HCT116 (cell line): ENCODE measurements around the gene SLC47A1.

Source experiments
- EGR1 ChIP-seq: IDR thresholded peaks from 2 replicates; pipeline ENCODE4 v1.6.1; 2012; ENCODE audit warnings: low read depth
- ELF1 ChIP-seq: IDR thresholded peaks from 2 replicates; pipeline ENCODE4 v1.6.1; 2012; ENCODE audit warnings: low read depth, borderline replicate concordance
- EZH2 ChIP-seq: fragments of 200-600 bp; sonication (generic); IDR thresholded peaks from 2 replicates; pipeline ENCODE4 v1.6.1; 2017; ENCODE audit warnings: antibody characterized with exemption, mixed run types
- EZH2phosphoT487 ChIP-seq: fragments of 200-600 bp; IDR thresholded peaks from 2 replicates; pipeline ENCODE4 v1.6.1; 2018; ENCODE audit warnings: antibody characterized with exemption, borderline replicate concordance
- POLR2A ChIP-seq: IDR thresholded peaks from 2 replicates; pipeline ENCODE4 v1.7.0; 2011; ENCODE audit warnings: borderline replicate concordance; ENCODE audit not compliant: insufficient read depth, insufficient read length; ENCODE audit errors: extremely low read depth
- POLR2AphosphoS5 ChIP-seq: IDR thresholded peaks from 2 replicates; pipeline ENCODE4 v1.6.1; 2011; ENCODE audit warnings: mild to moderate bottlenecking, low read depth, low read length, moderate library complexity
- RAD21 ChIP-seq: IDR thresholded peaks from 2 replicates; pipeline ENCODE4 v1.6.1; 2012; ENCODE audit warnings: low read depth, mild to moderate bottlenecking
- SIN3A ChIP-seq: IDR thresholded peaks from 2 replicates; pipeline ENCODE4 v1.6.1; 2012; ENCODE audit warnings: low read depth
- SP1 ChIP-seq: IDR thresholded peaks from 2 replicates; pipeline ENCODE4 v1.6.1; 2012; ENCODE audit warnings: low read depth
- ZFX ChIP-seq: fragments of 450-650 bp; IDR thresholded peaks from 2 replicates; pipeline ENCODE4 v1.6.1; 2017
- TF ChIP-seq, protein P1 (sequence below): IDR thresholded peaks from 2 replicates; pipeline ENCODE4 v1.6.1; 2012
- TF ChIP-seq, protein P2 (sequence below), 3 experiments: fragments of 200-600 bp in 1 of 3; sonication (generic) in 1 of 3; IDR thresholded peaks in 2 of 3; conservative IDR thresholded peaks in 1 of 3; 2 replicates each; pipeline ENCODE4 v1.5.1; 2012 to 2017; ENCODE audit warnings: low read depth in 2 of 3, low read length in 2 of 3, antibody characterized with exemption in 1 of 3, borderline replicate concordance in 1 of 3, control low read depth in 1 of 3, mild to moderate bottlenecking in 1 of 3, mixed read lengths in 1 of 3, mixed run types in 1 of 3, moderate library complexity in 1 of 3; ENCODE audit not compliant: insufficient read depth in 1 of 3
- TF ChIP-seq, protein P3 (sequence below): IDR thresholded peaks from 2 replicates; pipeline ENCODE4 v1.6.1; 2012
- TF ChIP-seq, protein P4 (sequence below): IDR thresholded peaks from 2 replicates; pipeline ENCODE4 v1.6.1; 2011; ENCODE audit warnings: mild to moderate bottlenecking, low read length, moderate library complexity; ENCODE audit not compliant: insufficient replicate concordance; ENCODE audit errors: extremely low read depth

DNA sequence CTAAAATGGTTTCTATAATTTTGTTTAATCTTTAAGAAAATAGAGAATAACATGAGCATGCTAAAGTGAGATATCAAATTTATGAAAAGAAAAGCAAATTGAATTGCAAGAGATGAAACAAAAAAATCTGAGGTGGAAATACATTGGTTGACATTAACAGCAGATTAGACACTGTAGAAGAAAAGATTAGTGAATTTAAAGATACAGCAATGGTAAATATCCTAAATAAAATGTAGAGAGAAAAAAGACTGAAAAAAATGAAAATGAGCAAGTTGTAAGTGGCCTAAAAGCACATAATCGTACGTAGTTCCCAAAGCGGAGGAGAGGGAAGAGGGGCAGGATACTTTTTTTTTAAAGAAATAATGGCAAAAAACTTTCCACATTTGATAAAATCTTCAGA is 84.4 kb downstream of the SLC47A1 start:
- TF ChIP-seq EZH2phosphoT487, result no peak
- TF ChIP-seq, protein P1, sequence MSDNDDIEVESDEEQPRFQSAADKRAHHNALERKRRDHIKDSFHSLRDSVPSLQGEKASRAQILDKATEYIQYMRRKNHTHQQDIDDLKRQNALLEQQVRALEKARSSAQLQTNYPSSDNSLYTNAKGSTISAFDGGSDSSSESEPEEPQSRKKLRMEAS, result no peak
- TF ChIP-seq, protein P2, sequence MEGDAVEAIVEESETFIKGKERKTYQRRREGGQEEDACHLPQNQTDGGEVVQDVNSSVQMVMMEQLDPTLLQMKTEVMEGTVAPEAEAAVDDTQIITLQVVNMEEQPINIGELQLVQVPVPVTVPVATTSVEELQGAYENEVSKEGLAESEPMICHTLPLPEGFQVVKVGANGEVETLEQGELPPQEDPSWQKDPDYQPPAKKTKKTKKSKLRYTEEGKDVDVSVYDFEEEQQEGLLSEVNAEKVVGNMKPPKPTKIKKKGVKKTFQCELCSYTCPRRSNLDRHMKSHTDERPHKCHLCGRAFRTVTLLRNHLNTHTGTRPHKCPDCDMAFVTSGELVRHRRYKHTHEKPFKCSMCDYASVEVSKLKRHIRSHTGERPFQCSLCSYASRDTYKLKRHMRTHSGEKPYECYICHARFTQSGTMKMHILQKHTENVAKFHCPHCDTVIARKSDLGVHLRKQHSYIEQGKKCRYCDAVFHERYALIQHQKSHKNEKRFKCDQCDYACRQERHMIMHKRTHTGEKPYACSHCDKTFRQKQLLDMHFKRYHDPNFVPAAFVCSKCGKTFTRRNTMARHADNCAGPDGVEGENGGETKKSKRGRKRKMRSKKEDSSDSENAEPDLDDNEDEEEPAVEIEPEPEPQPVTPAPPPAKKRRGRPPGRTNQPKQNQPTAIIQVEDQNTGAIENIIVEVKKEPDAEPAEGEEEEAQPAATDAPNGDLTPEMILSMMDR (IDR thresholded peaks at IDR 0.05 in 2 of 3, conservative IDR thresholded peaks at IDR 0.05 in 1 of 3; ENCODE audit: borderline replicate concordance in 1 of 3, insufficient read depth in 1 of 3, low read depth in 2 of 3, low read length in 2 of 3), result no peak
- TF ChIP-seq EGR1, result no peak
- TF ChIP-seq ZFX, result no peak
- no peak for TF ChIP-seq POLR2A
- no peak for TF ChIP-seq RAD21
- no peak for TF ChIP-seq EZH2
- no peak for TF ChIP-seq POLR2AphosphoS5
- no peak for TF ChIP-seq SP1
- no peak for TF ChIP-seq ELF1
- no peak for TF ChIP-seq SIN3A
- TF ChIP-seq, protein P3, sequence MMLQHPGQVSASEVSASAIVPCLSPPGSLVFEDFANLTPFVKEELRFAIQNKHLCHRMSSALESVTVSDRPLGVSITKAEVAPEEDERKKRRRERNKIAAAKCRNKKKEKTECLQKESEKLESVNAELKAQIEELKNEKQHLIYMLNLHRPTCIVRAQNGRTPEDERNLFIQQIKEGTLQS, result no peak
- TF ChIP-seq, protein P4, sequence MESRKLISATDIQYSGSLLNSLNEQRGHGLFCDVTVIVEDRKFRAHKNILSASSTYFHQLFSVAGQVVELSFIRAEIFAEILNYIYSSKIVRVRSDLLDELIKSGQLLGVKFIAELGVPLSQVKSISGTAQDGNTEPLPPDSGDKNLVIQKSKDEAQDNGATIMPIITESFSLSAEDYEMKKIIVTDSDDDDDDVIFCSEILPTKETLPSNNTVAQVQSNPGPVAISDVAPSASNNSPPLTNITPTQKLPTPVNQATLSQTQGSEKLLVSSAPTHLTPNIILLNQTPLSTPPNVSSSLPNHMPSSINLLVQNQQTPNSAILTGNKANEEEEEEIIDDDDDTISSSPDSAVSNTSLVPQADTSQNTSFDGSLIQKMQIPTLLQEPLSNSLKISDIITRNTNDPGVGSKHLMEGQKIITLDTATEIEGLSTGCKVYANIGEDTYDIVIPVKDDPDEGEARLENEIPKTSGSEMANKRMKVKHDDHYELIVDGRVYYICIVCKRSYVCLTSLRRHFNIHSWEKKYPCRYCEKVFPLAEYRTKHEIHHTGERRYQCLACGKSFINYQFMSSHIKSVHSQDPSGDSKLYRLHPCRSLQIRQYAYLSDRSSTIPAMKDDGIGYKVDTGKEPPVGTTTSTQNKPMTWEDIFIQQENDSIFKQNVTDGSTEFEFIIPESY, result no peak
